ENCODE measurements around the gene IFI30.

DNA sequence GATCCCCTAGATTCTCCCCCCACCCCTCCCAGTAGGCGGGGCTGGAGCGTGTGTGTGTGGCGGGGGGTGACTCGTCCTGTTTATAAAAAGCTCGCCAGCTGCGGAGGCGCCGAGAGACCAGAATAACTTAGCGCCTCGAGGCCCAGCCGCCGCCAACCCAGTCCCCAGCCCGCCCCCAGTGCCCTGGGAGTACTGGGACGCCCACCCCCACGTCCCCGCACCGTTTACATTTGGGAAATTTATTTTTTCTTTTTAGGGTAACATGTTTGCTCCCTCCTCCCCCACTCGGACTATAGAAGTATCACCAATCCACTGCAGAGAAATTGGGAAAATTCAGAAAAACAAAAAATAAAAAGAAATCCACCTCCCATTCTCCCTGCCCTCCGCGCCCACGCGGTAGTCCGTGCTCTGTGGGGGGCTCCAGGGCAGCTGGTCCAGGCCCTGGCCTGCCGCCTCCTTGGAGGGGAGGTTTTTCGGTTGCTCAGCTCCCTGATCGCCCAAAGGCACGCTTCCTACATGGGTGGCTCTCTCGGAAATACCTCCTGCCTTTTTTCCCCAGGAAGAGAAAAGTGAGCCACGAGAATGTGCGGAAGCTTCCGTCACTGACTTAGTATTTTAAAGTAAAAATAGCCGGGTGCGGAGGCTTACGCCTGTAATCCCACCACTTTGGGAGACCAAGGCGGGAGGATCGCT is 31.7 kb downstream of the IFI30 start:
- no peak for TF ChIP-seq ZNF274 (IDR thresholded peaks at IDR 0.05; ENCODE audit: low read depth, low read length)
- no peak for TF ChIP-seq YY1 (IDR thresholded peaks at IDR 0.05; ENCODE audit: insufficient read depth, insufficient read length)
- TF ChIP-seq SUZ12 (IDR thresholded peaks at IDR 0.05; ENCODE audit: extremely low read depth, insufficient read depth, insufficient read length): no peak

All from NT2/D1 (cell line).